ENCODE measurements around the gene SCN5A. TPM values are rescaled to one million over a fixed set of nuclear protein-coding genes. Genes with fewer than 3 reads are reported as not detected.

SCN5A gene
- total RNA-seq, 1 experiment from 2014 or later = 0.69 TPM

- BruUV-seq (replicated peaks) = no TSS peak
- TF ChIP-seq SIN3A (IDR thresholded peaks at IDR 0.05; ENCODE audit: borderline replicate concordance, insufficient read depth, low read depth, low read length) (no peak), REST (IDR thresholded peaks at IDR 0.05; ENCODE audit: insufficient read depth in 1 of 2, low read depth in 2 of 2, low read length in 1 of 2) (no peak), POLR2AphosphoS5 (IDR thresholded peaks at IDR 0.05; ENCODE audit: low read depth, low read length) (no peak), CTCF (IDR thresholded peaks at IDR 0.05) (no peak), TCF7L2 (IDR thresholded peaks at IDR 0.05; ENCODE audit: low read depth, low read length) (no peak)
- H3K27ac ChIP-seq (ENCODE audit: low read length) = no peak overlapping the region
- no peaks in the 10 kb centered on the region for H3K36me3 ChIP-seq (ENCODE audit: control insufficient read depth, insufficient read depth, low read length)
- H3K4me3 ChIP-seq (ENCODE audit: low read depth in 2 of 2, low read length in 2 of 2) = no peak overlapping the region
- H3K4me1 ChIP-seq (ENCODE audit: control insufficient read depth, insufficient read depth, low read length) = no peaks in the 10 kb centered on the region
- intact Hi-C loops (cut with micrococcal nuclease; ENCODE audit: unreplicated experiment) = no loop called here
- H3K9me3 ChIP-seq (ENCODE audit: control insufficient read depth, insufficient read depth, low read depth, low read length) = no peaks in the 10 kb centered on the region
- ATAC-seq (no peak), DNase-seq (ENCODE audit: low read depth, low spot score) (no peak)
- H3K27me3 ChIP-seq (ENCODE audit: control insufficient read depth, insufficient read depth, low read length) = no peaks in the 10 kb centered on the region
- in situ Hi-C loops (cut with HindIII; ENCODE audit: low pct_unique_long_range_greater_than_20kb, low sequenced_read_pairs) = no loop called here
- CTCF ChIA-PET = no interaction called here
- POLR2A ChIA-PET = no interaction called here
These were observed 63.6 kb downstream of the SCN5A start for GRCh38 chr3:38585791-38586420.

- TF ChIP-seq TCF7L2 (IDR thresholded peaks at IDR 0.05; ENCODE audit: low read depth, low read length) (no peak), REST (IDR thresholded peaks at IDR 0.05; ENCODE audit: insufficient read depth in 1 of 2, low read depth in 2 of 2, low read length in 1 of 2) (no peak), POLR2AphosphoS5 (IDR thresholded peaks at IDR 0.05; ENCODE audit: low read depth, low read length) (no peak), SIN3A (IDR thresholded peaks at IDR 0.05; ENCODE audit: borderline replicate concordance, insufficient read depth, low read depth, low read length) (no peak), CTCF (IDR thresholded peaks at IDR 0.05) (no peak)
- DNase-seq (ENCODE audit: low read depth, low spot score) (no peak), ATAC-seq (no peak)
- Histone ChIP-seq H3K9me3 (ENCODE audit: control insufficient read depth, insufficient read depth, low read depth, low read length) (no peaks in the 10 kb centered on the region), H3K27me3 (ENCODE audit: control insufficient read depth, insufficient read depth, low read length) (no peaks in the 10 kb centered on the region), H3K4me1 (ENCODE audit: control insufficient read depth, insufficient read depth, low read length) (no peaks in the 10 kb centered on the region), H3K36me3 (ENCODE audit: control insufficient read depth, insufficient read depth, low read length) (no peaks in the 10 kb centered on the region), H3K27ac (ENCODE audit: low read length) (no peak overlapping the region), H3K4me3 (ENCODE audit: low read depth in 2 of 2, low read length in 2 of 2) (no peak overlapping the region)
- in situ Hi-C loops (cut with HindIII; ENCODE audit: low pct_unique_long_range_greater_than_20kb, low sequenced_read_pairs) = no loop called here
- intact Hi-C loops (cut with micrococcal nuclease; ENCODE audit: unreplicated experiment) = no loop called here
- ChIA-PET POLR2A (no interaction called here), CTCF (no interaction called here)
- BruUV-seq (replicated peaks) = no TSS peak
These were observed 65.8 kb downstream of the SCN5A start for GRCh38 chr3:38583688-38584087.

All from Panc1 (cell line).